ENCODE data around the gene RNLS.
"Not testable (repeated sequence)": the region's sequence is repeated elsewhere in the genome, so short reads cannot be mapped to it uniquely, and the experiment has no call there.

The RNLS gene

GRCh38 chr10:88332503-88333247 is 250.4 kb downstream of the RNLS start:
- DNase-seq: no peak

GRCh38 chr10:88330174-88330573 is 252.9 kb downstream of the RNLS start:
- DNase-seq: no peak

GRCh38 chr10:88322324-88323063 is 260.6 kb downstream of the RNLS start:
- DNase-seq: no peak

- no peak for DNase-seq
Observed at GRCh38 chr10:88319960-88320517, 263.1 kb downstream of the RNLS start.

GRCh38 chr10:88318803-88319202 is 264.3 kb downstream of the RNLS start:
- no peak for DNase-seq

- no peak for DNase-seq
Observed at GRCh38 chr10:88317099-88317498, 266.0 kb downstream of the RNLS start.

GRCh38 chr10:88316292-88316861 is 266.7 kb downstream of the RNLS start:
- no peak for DNase-seq

GRCh38 chr10:88315755-88316154 is 267.4 kb downstream of the RNLS start:
- no peak for DNase-seq

GRCh38 chr10:88314362-88314761 is 268.8 kb downstream of the RNLS start:
- no peak for DNase-seq

- DNase-seq: no peak
Observed at GRCh38 chr10:88313878-88314277, 269.2 kb downstream of the RNLS start.

- no peak for DNase-seq
Observed at GRCh38 chr10:88312855-88313254, 270.3 kb downstream of the RNLS start.

- no peak for DNase-seq
Observed at GRCh38 chr10:88311264-88311663, 271.9 kb downstream of the RNLS start.

- no peak for DNase-seq
Observed at GRCh38 chr10:88309365-88309764, 273.8 kb downstream of the RNLS start.

GRCh38 chr10:88308361-88308760 is 274.8 kb downstream of the RNLS start:
- DNase-seq: not testable (repeated sequence)

GRCh38 chr10:88299787-88300186 is 283.3 kb downstream of the RNLS start:
- DNase-seq: no peak

GRCh38 chr10:88297103-88297502 is 286.0 kb downstream of the RNLS start:
- no peak for DNase-seq

- DNase-seq: no peak
Observed at GRCh38 chr10:88293651-88294230, 289.4 kb downstream of the RNLS start.

- no peak for DNase-seq
Observed at GRCh38 chr10:88293073-88293472, 290.0 kb downstream of the RNLS start.

- DNase-seq: no peak
Observed at GRCh38 chr10:88292185-88292514, 291.0 kb downstream of the RNLS start.

GRCh38 chr10:88291289-88292184 is 291.6 kb downstream of the RNLS start:
- DNase-seq: no peak

GRCh38 chr10:88289342-88289741 is 293.8 kb downstream of the RNLS start:
- no peak for DNase-seq

GRCh38 chr10:88288320-88289059 is 294.6 kb downstream of the RNLS start:
- DNase-seq: no peak
